Left lung (tissue), 10 donors: ENCODE results near the gene PHACTR1. TPM values are rescaled to one million over a fixed set of nuclear protein-coding genes. Genes with fewer than 3 reads are reported as not detected.
A peak's percentile ranks its signal among the peaks of the same experiment; 100 is the strongest.

Experiments
- ATAC-seq: fragments of 200-7000 bp; cut with Tn5 transposase; one replicate; pipeline ENCODE4 v1.9.1; 2020; ENCODE audit warnings: moderate library complexity
- DNase-seq, 4 donors: peaks; one replicate each; pipeline ENCODE4 v3.0.0-alpha.2; 2013 to 2020
- H3K27ac ChIP-seq, 2 donors: fragments of 200-600 bp; sonication (generic) in 1 of 2; one replicate each; pipeline versions ENCODE4 v1.5.0 to v1.8.0; 2020 to 2021
- H3K27me3 ChIP-seq, 2 donors: fragments of 200-600 bp; sonication (generic) in 1 of 2; one replicate each; pipeline versions ENCODE4 v1.5.0 to v1.8.0; 2020 to 2021
- H3K36me3 ChIP-seq, 2 donors: fragments of 200-600 bp; sonication (generic) in 1 of 2; one replicate each; pipeline versions ENCODE4 v1.5.0 to v1.8.0; 2020 to 2021
- H3K4me1 ChIP-seq, 2 donors: fragments of 200-600 bp; one replicate each; pipeline ENCODE4 v1.8.0; 2021
- H3K4me3 ChIP-seq, 2 donors: fragments of 200-600 bp; sonication (generic) in 1 of 2; one replicate each; pipeline versions ENCODE4 v1.5.0 to v1.8.0; 2020 to 2021; ENCODE audit warnings: mild to moderate bottlenecking in 1 of 2
- H3K9me3 ChIP-seq, 2 donors: fragments of 200-600 bp; sonication (generic) in 1 of 2; one replicate each; pipeline versions ENCODE4 v1.5.0 to v1.8.0; 2020 to 2021
- intact Hi-C, 2 donors: fragments of 100-400 bp; cut with DNase I; formaldehyde crosslinking; loops; one replicate each; pipeline versions ENCODE4 v1.11.2 to v1.14.2; 2022
- polyA plus RNA-seq, 6 donors: library from polyadenylated mRNA; unstranded; fragments of 120-200 nt; gene quantifications; one replicate each; pipeline ENCODE4 v1.2.1, GENCODE V29; 2013; ENCODE audit not compliant: insufficient read length in 6 of 6
- total RNA-seq, 2 donors: library from RNA; stranded (reverse); fragmentation: NEBNext Ultra II Directional; extraction: Animal tissue kit (Norgen Biotek cat#: 25700); gene quantifications; one replicate each; pipeline ENCODE4 v1.2.1, GENCODE V29; 2021
- TF ChIP-seq, protein P1 (sequence below), 2 donors: fragments of 200-600 bp; sonication (generic) in 1 of 2; IDR thresholded peaks; one replicate each; pipeline versions ENCODE4 v1.5.0 to v1.8.0; 2021; ENCODE audit warnings: antibody characterized with exemption in 2 of 2
- donor health status: DM: no; HTN: yes; CAD: no.
- donor health status: DM: no; HTN: no; CAD: no.

The PHACTR1 gene
- total and polyA plus RNA-seq, 8 donors = 12.1 to 53.3 (median 15.8) TPM

DNA sequence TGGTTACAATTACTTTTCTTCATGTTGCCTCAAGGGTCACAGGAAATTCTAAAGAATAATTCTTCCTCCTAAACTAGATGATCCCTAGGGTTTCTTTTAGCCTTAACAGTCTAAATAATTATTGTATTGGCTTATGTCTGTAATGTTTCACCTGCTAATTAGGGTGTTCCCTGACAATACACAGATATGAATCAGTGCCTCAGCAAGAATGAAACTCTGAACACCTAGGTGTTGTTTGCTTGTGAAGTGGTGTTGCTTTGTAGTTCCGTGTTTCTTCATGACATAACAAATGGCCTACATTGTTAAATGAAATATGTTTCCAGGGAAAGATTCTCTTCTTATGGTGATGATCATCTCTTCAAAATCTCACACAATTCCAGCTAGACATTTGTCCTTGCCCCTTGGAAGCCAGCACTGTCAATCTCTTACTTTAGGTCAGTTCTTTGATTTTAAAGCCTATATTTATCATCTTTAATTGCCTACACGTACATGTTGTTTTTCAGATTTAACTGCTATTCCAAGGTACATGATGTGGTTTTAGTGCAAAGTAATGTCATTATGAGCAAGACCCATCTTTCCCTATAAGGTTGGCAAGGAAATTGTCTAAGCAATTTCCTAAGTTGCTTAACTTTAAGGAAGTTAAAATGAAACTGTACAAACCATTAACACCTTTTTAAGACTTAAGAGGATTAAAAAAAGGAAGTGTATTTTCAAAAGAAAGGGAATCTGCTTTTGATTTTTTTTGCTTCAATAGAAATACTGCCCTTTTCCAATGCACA, 499.9 kb downstream of the PHACTR1 start:
- Histone ChIP-seq H3K36me3 (no peaks in the 10 kb centered on the region), H3K4me3 (no peak overlapping the region), H3K27ac (peak overlapping the region in 1 of 2 donors; percentile 70), H3K9me3 (no peaks in the 10 kb centered on the region), H3K4me1 (peaks cover 0 to 16% of the 10 kb centered on the region in 2 donors), H3K27me3 (no peaks in the 10 kb centered on the region)
- ATAC-seq (no peak), DNase-seq (no peak)
- TF ChIP-seq, protein P1, sequence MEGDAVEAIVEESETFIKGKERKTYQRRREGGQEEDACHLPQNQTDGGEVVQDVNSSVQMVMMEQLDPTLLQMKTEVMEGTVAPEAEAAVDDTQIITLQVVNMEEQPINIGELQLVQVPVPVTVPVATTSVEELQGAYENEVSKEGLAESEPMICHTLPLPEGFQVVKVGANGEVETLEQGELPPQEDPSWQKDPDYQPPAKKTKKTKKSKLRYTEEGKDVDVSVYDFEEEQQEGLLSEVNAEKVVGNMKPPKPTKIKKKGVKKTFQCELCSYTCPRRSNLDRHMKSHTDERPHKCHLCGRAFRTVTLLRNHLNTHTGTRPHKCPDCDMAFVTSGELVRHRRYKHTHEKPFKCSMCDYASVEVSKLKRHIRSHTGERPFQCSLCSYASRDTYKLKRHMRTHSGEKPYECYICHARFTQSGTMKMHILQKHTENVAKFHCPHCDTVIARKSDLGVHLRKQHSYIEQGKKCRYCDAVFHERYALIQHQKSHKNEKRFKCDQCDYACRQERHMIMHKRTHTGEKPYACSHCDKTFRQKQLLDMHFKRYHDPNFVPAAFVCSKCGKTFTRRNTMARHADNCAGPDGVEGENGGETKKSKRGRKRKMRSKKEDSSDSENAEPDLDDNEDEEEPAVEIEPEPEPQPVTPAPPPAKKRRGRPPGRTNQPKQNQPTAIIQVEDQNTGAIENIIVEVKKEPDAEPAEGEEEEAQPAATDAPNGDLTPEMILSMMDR (IDR thresholded peaks at IDR 0.05) = no peak
- intact Hi-C loops = no loop called here

DNA sequence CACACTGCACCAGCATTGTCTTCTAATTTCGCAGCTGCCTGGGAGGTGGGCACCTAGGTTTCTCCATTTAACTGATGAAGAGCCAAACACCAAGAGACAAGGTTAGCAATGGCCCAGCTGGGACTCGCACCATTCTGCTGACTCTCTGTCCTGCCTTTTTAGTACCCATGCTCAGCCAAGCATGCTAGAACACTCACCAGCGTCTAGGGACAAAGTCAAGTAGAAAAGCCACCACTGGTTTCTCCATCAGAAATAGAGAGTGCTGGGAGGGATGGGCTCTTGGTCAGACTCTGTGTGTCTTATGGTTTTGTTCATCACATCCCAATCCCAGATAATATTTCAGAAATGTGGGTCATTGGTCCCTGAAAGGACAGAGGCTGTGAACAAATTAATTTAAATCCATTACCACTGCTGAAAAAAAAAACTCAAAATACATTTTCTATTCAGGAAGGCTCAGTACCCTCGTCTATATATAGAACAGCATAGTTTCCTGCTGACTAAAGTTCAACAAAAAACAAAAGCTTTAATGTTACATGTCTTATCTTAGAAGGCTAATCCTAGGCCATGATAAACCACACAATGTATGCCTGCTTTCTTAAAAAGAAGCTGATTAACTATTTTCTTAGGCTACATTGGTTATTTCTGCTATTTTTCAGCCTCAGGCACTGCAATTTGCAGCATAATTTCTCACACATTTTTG, 500.8 kb downstream of the PHACTR1 start:
- ATAC-seq = no peak
- Histone ChIP-seq H3K36me3 (no peaks in the 10 kb centered on the region), H3K9me3 (no peaks in the 10 kb centered on the region), H3K4me1 (peaks cover 0 to 16% of the 10 kb centered on the region in 2 donors), H3K27ac (peak overlapping the region in 1 of 2 donors; percentile 70), H3K4me3 (no peak overlapping the region), H3K27me3 (no peaks in the 10 kb centered on the region)
- no peak for DNase-seq
- TF ChIP-seq, protein P1 (IDR thresholded peaks at IDR 0.05) = no peak
- intact Hi-C loops = no loop called here

DNA sequence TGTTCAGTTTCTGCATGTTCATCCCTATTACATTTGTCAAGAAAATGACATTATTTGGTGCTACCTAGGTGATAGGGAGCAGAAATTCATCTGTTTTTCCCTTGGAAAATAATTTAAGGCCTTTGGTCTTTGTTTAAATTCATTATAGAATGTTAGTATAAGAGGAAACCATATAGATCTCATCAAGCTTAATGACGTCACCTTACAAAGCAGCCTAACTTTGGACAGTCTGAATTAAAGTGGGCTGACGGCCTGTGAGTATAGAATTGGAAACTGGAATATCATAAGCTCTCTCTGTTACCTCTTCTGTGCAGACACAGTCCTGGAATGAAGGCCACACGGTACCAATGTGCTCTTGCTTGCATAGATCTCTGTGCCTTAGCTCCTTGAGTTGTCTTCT, 503.7 kb downstream of the PHACTR1 start:
- intact Hi-C loops = no loop called here
- ATAC-seq (no peak), DNase-seq (no peak)
- Histone ChIP-seq H3K9me3 (no peaks in the 10 kb centered on the region), H3K36me3 (no peaks in the 10 kb centered on the region), H3K4me1 (peaks cover 0 to 16% of the 10 kb centered on the region in 2 donors), H3K4me3 (no peak overlapping the region), H3K27me3 (no peaks in the 10 kb centered on the region), H3K27ac (no peak overlapping the region)
- TF ChIP-seq, protein P1 (IDR thresholded peaks at IDR 0.05) = no peak

- DNase-seq (no peak), ATAC-seq (no peak)
- TF ChIP-seq, protein P1 (IDR thresholded peaks at IDR 0.05) = no peak
- Histone ChIP-seq H3K36me3 (no peaks in the 10 kb centered on the region), H3K27me3 (no peaks in the 10 kb centered on the region), H3K9me3 (no peaks in the 10 kb centered on the region), H3K27ac (no peak overlapping the region), H3K4me3 (no peak overlapping the region), H3K4me1 (peaks cover 0 to 9% of the 10 kb centered on the region in 2 donors)
- intact Hi-C loops = no loop called here
Observed at GRCh38 chr6:13222048-13222447, 505.5 kb downstream of the PHACTR1 start.

DNA sequence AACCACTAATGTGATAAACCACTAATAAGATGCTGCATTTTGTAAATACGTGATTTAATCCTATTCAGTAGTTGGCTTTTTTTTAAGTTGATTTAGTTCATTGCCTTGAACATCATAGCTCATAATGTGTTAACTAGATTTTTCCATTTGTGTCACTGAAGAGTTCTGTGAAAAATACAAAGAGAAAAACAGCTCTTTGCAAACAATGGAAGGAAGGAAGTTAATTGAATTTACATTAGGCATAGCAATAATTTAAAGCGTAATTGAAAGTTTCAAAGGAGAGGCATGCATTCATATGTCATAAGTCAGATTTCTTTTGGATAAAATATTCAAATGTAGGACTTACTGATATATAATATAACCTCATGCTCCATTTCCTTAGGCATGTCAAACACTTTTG, 509.5 kb downstream of the PHACTR1 start:
- Histone ChIP-seq H3K27me3 (no peaks in the 10 kb centered on the region), H3K4me1 (no peaks in the 10 kb centered on the region), H3K27ac (no peak overlapping the region), H3K36me3 (peaks cover 0 to 7% of the 10 kb centered on the region in 2 donors), H3K9me3 (no peaks in the 10 kb centered on the region), H3K4me3 (no peak overlapping the region)
- TF ChIP-seq, protein P1 (IDR thresholded peaks at IDR 0.05) = no peak
- ATAC-seq (no peak), DNase-seq (no peak)
- intact Hi-C loops = no loop called here
